ENCODE results near the gene CCDC88C.

Gene CCDC88C

GRCh38 chr14:91256661-91257060 is 161.0 kb downstream of the CCDC88C start:
- in situ Hi-C loops (cut with MboI; ENCODE audit: low sequenced_read_pairs, unreplicated experiment): no loop called here
- no peak for DNase-seq (ENCODE audit: low spot score)
- TF ChIP-seq CTCF (IDR thresholded peaks at IDR 0.05; ENCODE audit: borderline replicate concordance, control extremely low read depth, extremely low read depth, insufficient read depth, missing control alignments): no peak

GRCh38 chr14:91255026-91255695 is 162.5 kb downstream of the CCDC88C start:
- no peak for DNase-seq (ENCODE audit: low spot score)
- TF ChIP-seq CTCF (IDR thresholded peaks at IDR 0.05; ENCODE audit: borderline replicate concordance, control extremely low read depth, extremely low read depth, insufficient read depth, missing control alignments): no peak
- in situ Hi-C loops (cut with MboI; ENCODE audit: low sequenced_read_pairs, unreplicated experiment): no loop called here

- no peak for DNase-seq (ENCODE audit: low spot score)
- no peak for TF ChIP-seq CTCF (IDR thresholded peaks at IDR 0.05; ENCODE audit: borderline replicate concordance, control extremely low read depth, extremely low read depth, insufficient read depth, missing control alignments)
- in situ Hi-C loops (cut with MboI; ENCODE audit: low sequenced_read_pairs, unreplicated experiment): no loop called here
These were observed 163.2 kb downstream of the CCDC88C start for GRCh38 chr14:91254461-91254860.

- in situ Hi-C loops (cut with MboI; ENCODE audit: low sequenced_read_pairs, unreplicated experiment): no loop called here
- TF ChIP-seq CTCF (IDR thresholded peaks at IDR 0.05; ENCODE audit: borderline replicate concordance, control extremely low read depth, extremely low read depth, insufficient read depth, missing control alignments): no peak
- no peak for DNase-seq (ENCODE audit: low spot score)
These were observed 163.8 kb downstream of the CCDC88C start for GRCh38 chr14:91253795-91254323.

- no peak for TF ChIP-seq CTCF (IDR thresholded peaks at IDR 0.05; ENCODE audit: borderline replicate concordance, control extremely low read depth, extremely low read depth, insufficient read depth, missing control alignments)
- DNase-seq (ENCODE audit: low spot score): peak; percentile 80
- in situ Hi-C loops (cut with MboI; ENCODE audit: low sequenced_read_pairs, unreplicated experiment): no loop called here
These were observed 164.5 kb downstream of the CCDC88C start for GRCh38 chr14:91252871-91253794.

GRCh38 chr14:91250912-91251311 is 166.7 kb downstream of the CCDC88C start:
- no peak for DNase-seq (ENCODE audit: low spot score)
- TF ChIP-seq CTCF (IDR thresholded peaks at IDR 0.05; ENCODE audit: borderline replicate concordance, control extremely low read depth, extremely low read depth, insufficient read depth, missing control alignments): no peak
- in situ Hi-C loops (cut with MboI; ENCODE audit: low sequenced_read_pairs, unreplicated experiment): no loop called here

Measured in GM13976 (cell line).